D721Med (cell line): ENCODE results near the gene KCNN4.

Experiments
- DNase-seq: peaks from one replicate; pipeline ENCODE4 v3.0.0; 2011; ENCODE audit warnings: low spot score; ENCODE audit not compliant: insufficient read length
- FAIRE-seq: peaks from 2 replicates; lab custom pipeline; 2011; peaks lifted over from hg19 to GRCh38; lab: Jason Lieb, UNC
- CTCF ChIP-seq: IDR thresholded peaks from 2 replicates; pipeline ENCODE4 v1.5.1; 2012; ENCODE audit warnings: mild to moderate bottlenecking, control low read depth; ENCODE audit not compliant: insufficient read depth; ENCODE audit errors: missing control alignments

KCNN4 gene

DNA sequence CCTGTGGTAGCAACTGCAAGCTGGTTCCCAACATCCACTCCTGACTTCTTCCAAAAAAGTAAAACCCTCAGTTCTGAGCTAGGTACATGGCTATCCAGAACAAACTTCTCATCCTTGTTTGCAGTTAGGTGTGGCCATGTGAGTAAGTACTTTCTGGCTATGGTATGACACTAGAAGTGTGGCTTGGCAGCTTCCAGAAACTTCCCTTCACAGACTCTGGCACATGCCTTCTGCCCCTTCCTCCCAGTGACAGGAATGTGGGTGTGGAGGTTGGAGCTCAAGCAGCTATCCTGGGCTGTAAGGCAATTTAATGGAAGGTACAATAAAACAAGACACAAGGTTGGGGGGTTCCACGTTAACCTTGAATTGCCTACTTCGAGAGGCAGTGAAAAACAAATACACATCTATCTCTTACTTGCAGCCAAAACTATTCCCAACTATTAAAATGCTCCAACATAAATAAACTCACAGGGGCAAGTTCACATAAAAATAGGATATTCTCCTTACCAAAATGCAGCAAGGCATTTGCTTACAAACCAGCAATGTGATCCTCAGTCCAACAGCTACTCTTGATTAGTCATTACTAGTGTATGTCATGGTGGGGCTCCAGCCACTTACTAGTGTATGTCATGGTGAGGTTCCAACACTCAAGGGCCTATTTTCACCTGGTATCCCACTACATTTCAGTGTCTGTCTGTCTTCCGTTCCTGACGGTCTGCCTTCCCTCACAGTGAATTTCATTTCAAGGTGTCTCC lies 29.1 kb downstream of the KCNN4 start:
- TF ChIP-seq CTCF = no peak
- FAIRE-seq = no peak
- DNase-seq = no peak

DNA sequence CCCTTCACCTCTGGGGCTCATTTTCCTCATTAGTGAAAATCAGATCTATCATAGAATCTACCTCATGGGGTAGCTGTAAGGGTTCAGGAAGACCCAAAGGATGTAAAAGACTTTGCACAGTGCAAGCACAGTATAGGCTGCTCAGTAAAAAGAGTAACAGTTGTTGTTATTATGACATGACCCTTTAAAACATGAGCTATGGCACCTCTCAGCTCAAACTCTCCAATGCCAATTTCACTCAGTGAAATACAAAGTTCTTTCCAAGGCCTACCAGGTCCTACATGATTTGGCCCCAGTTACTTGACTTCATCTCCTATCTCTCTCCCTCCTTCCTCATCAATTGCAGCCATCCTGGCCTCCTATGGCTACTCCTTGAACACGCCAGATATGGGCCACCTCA lies 30.9 kb downstream of the KCNN4 start:
- no peak for TF ChIP-seq CTCF
- no peak for FAIRE-seq
- no peak for DNase-seq

DNA sequence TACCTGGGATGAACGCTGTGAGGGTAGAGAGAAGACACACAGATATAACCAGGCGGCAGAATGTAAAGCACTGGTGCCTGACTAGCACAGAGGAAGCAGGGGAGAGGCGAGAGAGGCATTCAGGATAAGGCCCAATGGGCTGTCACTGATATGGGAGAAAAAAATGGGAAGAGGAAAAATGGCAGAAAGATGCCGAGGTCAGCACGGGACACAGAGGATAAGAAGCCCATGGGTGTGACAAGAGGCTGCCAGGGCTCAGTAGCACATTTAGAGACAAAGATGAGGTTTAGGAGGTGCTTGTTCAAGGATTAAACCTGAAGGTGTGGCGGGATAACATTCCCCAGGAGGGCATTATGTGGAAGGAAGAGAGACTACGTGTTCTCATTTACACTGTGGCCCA lies 31.6 kb downstream of the KCNN4 start:
- DNase-seq = no peak
- no peak for FAIRE-seq
- TF ChIP-seq CTCF = no peak

GRCh38 chr19:43748685-43749084 lies 32.1 kb downstream of the KCNN4 start:
- no peak for DNase-seq
- no peak for TF ChIP-seq CTCF
- FAIRE-seq = no peak

DNA sequence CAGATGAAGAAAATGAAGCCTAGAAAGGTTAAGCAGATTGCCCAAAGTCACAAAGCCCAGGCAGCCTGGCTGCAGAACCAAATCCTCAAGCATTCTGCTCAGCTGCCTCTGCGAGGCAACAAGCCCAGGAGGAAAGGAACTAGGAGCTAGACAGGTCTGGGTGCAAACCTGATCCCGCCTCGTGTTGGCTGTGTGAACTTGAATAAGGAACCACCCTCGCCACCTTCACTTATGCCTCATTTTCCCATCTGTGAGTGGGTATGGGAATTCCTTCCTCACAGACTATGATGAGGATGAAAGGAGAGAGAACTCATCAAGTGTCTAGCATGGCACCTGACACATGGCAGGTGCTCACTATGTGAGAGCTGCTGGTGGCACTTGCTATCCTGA lies 32.6 kb downstream of the KCNN4 start:
- DNase-seq = no peak
- no peak for FAIRE-seq
- TF ChIP-seq CTCF = no peak

GRCh38 chr19:43747557-43748204 lies 33.1 kb downstream of the KCNN4 start:
- TF ChIP-seq CTCF = no peak
- FAIRE-seq = no peak
- no peak for DNase-seq

DNA sequence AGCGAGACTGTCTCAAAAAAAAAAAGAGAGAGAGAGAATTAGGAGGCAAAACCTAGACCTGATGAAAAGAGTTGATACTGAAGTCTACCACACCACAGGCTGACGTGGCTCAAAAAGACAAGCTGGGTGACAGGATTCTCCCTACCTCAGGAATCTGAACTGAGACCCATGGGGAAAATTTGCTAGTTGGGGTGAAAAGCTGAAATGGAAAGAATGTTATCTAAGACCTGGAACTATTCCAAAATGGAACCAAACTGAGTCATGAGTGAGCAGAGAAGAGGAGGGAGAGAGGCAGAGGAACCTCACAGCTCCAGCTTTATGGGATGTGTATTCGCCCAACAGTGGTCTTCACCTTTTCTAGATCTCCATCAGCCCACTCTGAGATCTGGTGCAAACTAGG lies 37.7 kb downstream of the KCNN4 start:
- DNase-seq = no peak
- no peak for FAIRE-seq
- no peak for TF ChIP-seq CTCF
